NCI-H82 treated with DMSO at 0.1 percent for 48 hours (cell line): Measurements from ENCODE around the gene FAM161B.
A peak's percentile ranks its signal among the peaks of the same experiment; 100 is the strongest.
"Not testable (repeated sequence)": the region's sequence is repeated elsewhere in the genome, so short reads cannot be mapped to it uniquely, and the experiment has no call there.

Experiments
- DNase-seq: peaks from one replicate; lab custom pipeline; 2025; ENCODE audit not compliant: unreplicated experiment; lab: John Stamatoyannopoulos, UW

FAM161B gene

GRCh38 chr14:73944432-73945158 is 5.3 kb downstream of the FAM161B start:
- no peak for DNase-seq

DNA sequence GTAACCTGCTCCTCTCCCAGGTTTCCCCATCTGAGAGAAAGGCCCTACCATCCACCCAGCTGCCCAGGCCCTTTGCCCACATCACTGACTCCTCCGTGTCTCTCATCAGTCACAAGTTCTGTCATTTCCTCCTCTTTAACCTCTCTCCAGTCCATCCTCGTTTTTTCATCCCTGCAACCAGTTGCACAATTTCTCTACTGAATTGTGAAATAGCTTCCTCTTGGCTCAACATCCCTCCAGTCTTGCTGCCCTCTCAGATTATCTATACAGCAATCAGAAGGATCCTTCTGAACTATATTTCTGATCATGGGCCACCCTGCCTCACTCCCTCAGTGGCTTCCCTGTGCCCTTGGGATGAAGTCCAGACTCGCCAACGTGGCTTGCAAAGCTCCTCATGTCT is 6.8 kb downstream of the FAM161B start:
- no peak for DNase-seq

- DNase-seq = no peak
Measured at GRCh38 chr14:73942180-73942579, 7.7 kb downstream of the FAM161B start.

DNA sequence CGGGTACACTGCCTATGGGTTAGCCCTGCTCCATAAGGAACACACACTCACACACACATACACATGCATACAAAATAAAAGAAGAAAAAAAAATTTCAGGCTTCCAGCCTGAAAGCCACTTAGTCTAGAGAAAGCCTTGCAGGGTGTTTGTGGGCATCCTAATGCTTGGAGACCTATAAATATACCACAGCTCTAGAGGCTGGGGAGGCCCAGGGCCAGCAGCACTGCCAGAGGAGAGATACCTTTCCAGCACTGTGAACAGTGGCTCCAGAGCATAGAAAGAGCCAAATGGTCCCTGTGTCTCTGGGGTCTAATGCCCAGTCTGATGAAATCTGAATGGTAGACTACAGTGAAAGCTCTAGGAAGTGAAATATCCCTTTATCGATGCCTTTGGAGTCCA is 12.9 kb downstream of the FAM161B start:
- no peak for DNase-seq

GRCh38 chr14:73936548-73936947 is 13.3 kb downstream of the FAM161B start:
- no peak for DNase-seq

GRCh38 chr14:73935666-73936065 is 14.2 kb downstream of the FAM161B start:
- no peak for DNase-seq

GRCh38 chr14:73924337-73924736 is 25.6 kb downstream of the FAM161B start:
- no peak for DNase-seq

DNA sequence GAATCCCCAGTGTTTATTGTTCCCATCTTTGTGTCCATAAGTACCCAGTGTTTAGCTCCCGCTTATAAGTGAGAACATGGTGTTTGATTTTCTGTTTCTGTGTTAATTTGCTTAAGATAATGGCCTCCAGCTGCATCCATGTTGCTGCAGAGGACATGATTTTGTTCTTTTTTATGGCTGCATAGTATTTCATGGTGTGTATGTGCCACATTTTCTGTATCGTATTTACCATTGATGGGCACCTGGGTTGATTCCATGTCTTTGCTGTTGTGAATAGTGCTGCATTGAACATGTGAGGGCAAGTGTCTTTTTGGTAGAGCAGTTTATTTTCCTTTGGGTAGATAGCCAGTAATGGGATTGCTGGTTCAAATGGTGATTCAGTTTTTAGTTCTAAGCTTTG is 30.4 kb downstream of the FAM161B start:
- DNase-seq = not testable (repeated sequence)

- DNase-seq = no peak
Measured at GRCh38 chr14:73916324-73916723, 33.6 kb downstream of the FAM161B start.

DNA sequence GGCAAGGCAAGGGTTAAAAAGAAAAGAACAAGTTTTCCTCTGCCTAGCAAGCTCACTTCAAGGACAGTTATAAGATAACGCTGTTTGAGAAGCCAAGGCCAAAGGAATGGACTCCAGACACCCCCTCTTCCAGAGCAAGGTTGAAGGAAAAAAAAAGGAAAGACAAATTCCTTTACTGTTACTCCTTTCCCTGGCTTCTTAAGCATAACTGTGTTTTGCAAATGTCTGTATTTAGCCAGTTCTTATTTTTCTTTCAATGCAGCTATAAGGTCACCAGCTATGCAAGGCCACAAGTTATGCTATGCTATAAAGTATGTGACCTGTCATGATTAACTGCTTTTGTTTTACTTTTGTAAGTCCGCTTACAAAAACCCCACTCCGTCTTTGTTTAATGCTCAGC is 36.6 kb downstream of the FAM161B start:
- DNase-seq = no peak

DNA sequence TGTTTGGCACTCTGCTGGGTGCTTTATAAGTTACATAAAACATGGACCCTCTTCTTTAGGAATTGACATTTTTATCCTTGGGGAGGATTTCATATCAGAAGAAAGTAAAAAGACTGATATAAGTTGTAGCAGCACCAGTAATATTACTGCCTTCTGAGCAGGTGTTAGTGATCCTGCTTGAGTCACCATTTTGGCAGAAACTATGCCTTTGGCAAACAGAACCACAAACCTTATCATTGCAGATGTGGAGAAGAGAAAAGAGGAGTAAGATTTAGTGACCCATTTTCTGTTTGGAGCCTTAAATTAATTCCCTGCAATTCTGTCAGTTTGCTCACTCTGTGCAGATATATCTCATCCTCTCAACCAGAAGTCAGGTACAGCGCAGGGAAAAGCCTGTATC is 40.2 kb downstream of the FAM161B start:
- no peak for DNase-seq

GRCh38 chr14:73903028-73903427 is 46.9 kb downstream of the FAM161B start:
- no peak for DNase-seq

- DNase-seq = no peak
Measured at GRCh38 chr14:73896521-73896920, 53.4 kb downstream of the FAM161B start.

GRCh38 chr14:73895939-73896338 is 54.0 kb downstream of the FAM161B start:
- no peak for DNase-seq

DNA sequence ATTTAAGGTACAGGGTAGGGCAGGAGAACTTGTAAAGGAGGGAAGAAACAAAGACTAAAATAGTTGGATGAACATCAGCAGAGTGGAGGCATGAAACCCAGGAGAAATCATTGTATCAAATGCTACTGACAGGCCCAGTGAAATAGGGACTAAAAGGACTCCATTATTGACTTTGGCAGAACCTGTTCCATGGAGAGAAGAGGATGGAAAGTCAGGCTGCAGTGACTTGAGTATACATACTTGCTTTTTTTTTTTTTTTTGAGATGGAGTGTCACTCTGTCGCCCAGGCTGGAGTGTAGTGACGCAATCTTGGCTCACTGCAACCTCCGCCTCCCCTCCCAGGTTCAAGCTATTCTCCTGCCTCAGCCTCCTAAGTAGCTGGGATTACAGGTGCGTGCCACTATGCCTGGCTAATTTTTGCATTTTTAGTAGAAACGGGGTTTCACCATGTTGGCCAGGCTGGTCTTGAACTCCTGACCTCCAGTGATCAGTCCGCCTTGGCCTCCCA is 55.7 kb downstream of the FAM161B start:
- DNase-seq = not testable (repeated sequence)

DNA sequence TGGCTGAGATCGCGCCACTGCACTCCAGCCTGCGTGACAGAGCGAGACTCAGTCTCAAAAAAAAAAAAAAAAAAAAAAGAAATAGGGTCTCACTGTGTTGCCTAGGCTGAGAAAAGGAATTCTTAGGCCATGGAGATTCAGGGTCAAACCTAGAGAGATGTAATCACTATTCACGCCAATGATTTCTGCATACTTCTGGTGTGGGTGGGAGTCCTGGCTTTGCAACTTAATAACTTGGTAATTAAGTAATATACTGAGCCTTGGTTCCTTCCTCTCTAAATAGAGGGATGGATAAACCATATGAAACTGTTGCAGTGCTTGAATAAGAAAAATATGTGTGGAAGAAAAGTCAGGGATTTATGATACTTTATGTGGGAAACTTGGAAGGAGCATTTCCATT is 60.5 kb downstream of the FAM161B start:
- DNase-seq = no peak

DNA sequence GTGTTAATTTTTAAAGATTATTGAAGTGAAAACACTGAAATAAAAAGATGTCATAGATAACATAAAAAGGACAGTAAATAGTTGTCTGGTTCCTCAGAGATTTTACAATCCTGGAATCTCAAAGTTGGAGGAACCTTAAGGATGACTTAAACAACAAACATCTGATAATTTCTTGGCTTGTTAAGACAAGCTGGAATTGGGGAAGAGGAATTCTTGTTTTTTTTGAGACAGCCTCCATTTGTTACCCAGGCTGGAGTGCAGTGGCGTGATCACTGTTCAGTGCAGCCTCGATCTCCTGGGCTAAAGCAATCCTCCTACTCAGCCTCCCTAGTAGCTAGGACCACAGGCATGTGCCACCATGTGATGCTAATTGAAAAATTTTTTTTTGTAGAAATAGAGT is 60.9 kb downstream of the FAM161B start:
- DNase-seq = no peak

DNA sequence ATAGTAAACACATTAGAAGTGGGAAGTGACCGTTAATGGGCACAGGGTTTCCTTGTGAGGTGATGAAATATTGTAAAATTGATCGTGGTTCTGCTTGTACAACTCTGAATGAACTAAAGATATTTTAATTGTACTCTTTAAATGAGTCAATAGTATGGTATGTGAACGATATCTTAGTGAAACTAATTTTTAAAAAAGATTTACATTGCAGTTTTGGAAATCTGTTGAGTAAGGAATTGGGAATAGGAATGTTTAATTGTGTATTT is 61.5 kb downstream of the FAM161B start:
- DNase-seq = no peak

GRCh38 chr14:73887694-73888459 is 62.0 kb downstream of the FAM161B start:
- DNase-seq = no peak

DNA sequence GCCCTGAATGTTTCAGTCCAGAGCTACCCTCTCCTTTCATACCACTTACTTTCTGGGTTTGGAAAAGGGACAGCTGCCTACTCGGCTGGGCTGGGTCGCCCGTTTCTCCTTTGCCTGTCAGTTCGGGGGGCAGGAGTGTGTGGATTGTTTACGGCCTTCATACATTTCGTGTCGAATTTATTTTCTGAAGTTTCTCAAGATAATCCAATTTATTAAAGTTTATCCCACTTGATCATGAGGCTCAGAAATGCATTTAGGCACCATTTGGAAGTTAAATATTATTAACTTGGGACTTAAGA is 62.6 kb downstream of the FAM161B start:
- no peak for DNase-seq

GRCh38 chr14:73886449-73887317 is 63.2 kb downstream of the FAM161B start, which contains the start of gene ZNF410:
TSS of gene ZNF410 (plus strand) at chr14:73886859. CDS start at chr14:73892176, 5,317 bp downstream.
- DNase-seq = peak; percentile 62
